HG03103 (cell line): ENCODE data around the gene CPA4.

Experiments
- ATAC-seq: cut with Tn5 transposase; IDR thresholded peaks from one replicate; pipeline ENCODE4 v1.9.1; 2021; ENCODE audit warnings: low read depth; ENCODE audit not compliant: unreplicated experiment

CPA4 gene

GRCh38 chr7:130338233-130338632, 45.3 kb downstream of the CPA4 start:
- no peak for ATAC-seq

DNA sequence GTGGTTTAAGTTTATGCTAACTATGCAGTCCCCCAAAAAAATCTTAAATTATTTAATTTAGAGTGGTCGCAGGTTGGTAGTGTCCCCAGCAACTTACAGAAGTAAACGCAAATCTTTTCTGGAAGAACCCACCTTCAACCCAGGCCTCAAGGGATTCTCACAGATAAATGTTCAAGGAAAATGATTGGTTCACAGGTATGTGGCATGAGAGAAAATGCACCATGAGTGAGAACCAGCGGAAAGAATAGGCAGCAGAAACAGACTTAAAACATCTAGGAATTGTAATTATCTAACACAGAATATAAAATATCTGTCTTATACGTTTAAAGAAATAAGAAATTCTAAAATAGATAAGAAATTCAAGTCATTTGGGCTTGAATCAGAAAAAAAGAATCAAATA, 48.9 kb downstream of the CPA4 start:
- ATAC-seq: no peak

DNA sequence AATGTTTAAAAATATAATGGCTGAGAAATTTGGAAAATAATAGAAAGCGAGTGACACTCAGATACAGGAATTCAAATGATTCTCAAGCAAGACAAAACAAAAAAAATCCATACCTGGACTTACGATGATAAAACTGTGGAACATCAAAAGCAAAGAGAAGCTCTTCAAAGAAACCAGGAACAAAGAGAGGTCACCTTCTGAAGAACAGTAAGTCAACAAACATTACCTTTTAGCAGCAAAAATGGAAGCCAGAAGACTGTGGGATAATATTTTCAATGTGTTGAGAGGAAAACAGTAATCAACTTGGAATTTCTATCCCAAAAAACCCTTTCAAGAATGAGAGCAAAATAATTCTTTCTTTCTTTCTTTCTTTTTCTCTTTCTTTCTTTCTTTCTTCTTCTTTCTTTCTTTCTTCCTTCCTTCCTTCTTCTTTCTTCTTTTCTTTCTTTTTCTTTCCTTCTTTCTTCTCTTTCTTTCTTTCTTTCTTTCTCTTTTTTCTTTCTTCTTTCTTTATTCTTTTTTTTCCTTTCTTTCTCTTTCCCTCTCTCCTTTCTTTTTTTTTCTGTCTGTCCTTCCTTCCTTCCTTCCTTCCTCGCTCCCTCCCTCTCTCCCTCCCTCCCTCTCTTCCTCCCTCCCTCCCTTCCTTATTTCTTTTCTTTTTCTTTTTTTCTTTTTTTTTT, 49.9 kb downstream of the CPA4 start:
- ATAC-seq: no peak

- ATAC-seq: no peak
Measured at GRCh38 chr7:130344271-130344866, 51.4 kb downstream of the CPA4 start, which contains the start of gene CPA5. Gene CPA5, plus strand, starts transcription at chr7:130344816. Its CDS starts 1,670 bp downstream, at chr7:130346486.

- no peak for ATAC-seq
Measured at GRCh38 chr7:130345136-130345535, 52.2 kb downstream of the CPA4 start.

DNA sequence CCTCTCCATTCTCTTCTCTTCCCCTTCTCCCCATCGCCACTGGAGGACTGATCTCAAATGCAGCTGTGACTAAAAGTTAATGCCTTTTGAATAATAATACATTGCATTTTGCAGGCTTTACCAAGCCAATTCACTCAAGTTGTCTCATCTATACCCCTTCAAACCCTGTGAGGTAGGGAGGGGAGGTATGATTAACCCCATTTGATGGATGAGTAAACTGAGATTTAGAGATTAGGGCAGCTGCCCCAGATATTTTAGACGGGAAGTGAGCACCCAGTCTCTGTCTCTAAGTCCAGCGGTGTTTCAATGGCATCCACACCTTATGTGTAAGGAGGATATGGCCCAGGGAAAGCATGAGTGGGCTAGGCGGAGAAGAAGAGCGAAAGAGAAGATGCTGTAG, 52.8 kb downstream of the CPA4 start:
- no peak for ATAC-seq

DNA sequence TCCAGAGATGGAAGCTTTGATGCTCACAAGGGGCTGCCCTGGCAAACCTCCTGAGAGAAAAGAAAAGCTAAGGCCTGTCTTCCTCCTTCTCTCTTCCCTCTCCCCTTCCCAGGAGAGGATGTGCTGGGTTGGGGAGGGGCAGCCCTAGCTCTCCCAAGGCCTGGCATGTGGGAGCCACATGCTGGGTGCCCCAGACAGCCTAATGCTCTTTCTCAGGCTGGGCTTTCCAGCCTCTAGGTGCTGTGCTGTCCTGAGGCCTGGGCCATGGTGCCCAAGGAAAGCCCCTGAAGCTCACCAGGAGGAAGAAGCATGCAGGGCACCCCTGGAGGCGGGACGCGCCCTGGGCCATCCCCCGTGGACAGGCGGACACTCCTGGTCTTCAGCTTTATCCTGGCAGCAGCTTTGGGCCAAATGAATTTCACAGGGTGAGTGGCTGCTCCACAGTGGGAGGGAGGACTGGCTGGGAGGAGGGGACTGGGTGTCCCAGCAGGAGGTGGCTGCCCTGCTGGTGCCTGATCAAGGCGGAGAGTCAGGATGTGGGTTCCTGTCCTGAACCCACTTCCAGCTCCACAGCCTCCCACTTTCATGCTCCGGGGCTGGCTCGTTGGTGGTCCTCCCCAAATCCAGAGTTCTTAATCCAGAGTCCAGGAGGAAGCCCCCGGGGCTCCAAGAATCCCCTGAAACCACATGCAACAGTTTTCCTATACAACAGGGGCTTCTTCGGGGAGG, 53.4 kb downstream of the CPA4 start:
- ATAC-seq: no peak

- no peak for ATAC-seq
Measured at GRCh38 chr7:130346941-130347340, 54.0 kb downstream of the CPA4 start.

- ATAC-seq: no peak
Measured at GRCh38 chr7:130349911-130350782, 57.2 kb downstream of the CPA4 start.

DNA sequence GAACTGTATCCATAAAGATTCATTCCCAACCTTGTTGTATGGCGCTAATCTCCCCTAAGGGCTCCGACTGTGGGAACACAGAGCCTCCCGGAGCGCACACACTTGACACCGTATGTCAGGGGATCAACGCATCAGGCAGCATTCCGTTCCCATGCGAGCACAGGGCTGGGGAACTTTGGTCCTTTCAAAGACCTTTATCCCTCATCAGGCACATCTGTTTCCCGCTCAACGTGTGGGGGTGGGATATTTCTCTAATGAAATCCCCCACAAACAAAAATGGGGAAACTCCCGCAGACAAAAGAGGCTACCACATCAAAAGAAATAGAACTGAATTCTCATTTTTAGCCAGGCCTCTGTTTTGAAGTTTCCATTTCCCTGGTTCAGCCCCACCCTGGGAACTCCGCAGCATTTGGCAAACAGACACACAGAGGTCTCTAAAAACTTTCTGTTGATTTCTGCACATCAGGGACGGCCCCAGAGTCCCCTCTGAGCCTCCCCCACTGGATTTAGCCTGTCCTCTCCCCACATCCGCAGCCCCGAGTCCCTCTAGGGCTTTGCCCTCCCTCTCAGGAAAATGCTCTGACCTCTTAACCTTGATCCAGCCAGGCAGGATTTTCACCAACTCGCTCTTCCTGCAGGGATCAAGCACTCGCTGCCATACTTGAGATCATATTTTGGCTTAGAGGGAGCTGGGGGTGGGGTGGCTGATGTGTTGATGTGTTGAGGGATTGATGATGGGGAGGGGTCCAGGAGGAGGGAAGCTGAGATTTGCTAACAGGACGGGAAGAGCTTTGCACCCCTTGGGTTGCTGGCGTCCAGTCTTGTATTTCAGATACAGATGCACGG, 58.2 kb downstream of the CPA4 start:
- no peak for ATAC-seq

DNA sequence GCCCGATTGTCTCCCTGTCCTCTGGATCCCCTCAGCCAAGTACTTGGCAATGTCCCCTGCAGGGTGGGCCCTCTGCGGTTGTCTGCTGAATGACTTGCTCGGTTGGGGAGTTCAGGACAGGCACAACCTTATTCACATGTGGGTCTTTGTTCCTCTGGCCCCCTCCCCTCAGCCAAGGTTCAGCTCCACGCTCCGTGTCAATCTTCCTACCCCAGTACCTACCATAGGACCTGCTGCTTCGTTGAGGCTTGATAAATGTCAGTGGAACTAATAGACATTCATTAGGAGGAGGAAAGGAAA, 58.8 kb downstream of the CPA4 start:
- ATAC-seq: no peak

DNA sequence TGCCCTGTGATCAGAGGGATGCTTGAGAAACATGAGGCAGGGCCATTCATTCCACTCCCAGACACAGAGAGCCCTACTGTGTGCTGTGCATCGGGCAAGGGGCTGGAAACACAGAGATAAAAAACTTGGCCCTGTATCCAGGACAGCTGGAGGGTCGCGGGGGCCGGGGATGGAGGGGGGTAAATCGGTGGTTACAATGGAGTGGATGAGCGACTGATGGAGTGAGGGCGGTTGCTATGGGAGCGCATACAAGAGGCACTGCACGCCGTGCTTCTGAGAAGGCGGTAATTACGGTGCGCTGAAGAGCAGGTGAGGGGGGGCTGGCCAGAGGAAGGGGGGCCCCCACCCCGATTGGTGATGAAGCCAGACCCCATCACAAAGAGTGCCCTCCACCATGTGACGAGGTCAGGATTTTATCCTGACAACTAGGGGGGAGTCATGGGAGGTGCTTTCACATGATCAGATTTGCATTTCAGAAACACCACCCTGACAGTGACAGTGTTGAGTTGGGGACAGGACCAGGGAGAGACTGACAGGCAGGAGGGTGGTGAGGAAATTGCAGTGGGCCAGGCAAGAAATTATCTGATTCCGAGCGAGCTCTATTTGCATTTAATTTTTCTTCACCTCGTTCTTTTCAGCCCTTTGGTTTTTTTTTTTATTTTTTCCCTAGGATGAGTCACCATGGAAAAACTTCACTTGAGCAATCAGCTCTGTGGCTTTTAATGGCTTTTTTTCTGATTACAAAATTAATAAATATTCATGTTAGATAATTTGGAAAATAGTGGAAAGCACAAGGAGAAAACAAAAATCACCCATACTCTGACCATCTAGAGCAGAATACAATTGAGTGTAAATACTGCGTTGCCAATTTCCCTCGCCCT, 59.5 kb downstream of the CPA4 start:
- no peak for ATAC-seq

GRCh38 chr7:130353196-130353595, 60.2 kb downstream of the CPA4 start:
- no peak for ATAC-seq

DNA sequence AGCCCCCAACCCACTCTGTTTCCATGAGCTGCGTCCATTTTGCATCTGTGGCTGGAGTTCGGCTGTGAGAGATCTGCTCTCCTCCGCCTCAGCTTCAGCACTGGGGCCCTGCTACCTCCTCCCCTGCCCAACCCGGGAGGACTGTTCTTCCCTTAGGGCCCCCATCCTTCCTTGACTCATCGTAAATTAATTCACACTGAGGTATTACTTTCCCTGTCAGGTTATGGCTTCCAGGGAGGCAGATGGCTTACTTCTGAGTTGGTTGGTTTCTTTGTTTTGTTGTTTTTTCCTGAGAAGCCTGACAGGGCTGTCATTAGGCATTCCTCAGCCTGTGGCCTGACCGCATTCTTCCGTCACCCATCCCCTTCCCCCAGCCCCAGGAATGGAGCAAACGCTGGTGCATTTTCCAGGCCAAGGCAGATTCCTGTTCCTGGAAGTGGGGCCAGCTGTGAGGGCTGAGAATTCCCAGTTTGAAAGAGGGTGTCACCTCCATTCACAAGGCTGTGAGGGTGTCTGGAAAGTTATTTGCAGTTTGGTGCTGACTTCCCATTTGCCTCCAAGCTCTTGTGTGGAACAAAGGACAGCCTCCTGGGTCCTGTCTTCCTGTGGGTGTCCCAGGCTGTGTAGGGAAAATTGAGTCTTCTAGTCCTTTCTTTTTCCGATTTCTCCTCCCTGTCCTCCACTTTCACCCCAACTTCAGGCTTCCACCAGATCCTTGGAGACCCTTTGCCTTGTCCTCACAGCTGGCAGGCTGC, 63.3 kb downstream of the CPA4 start:
- no peak for ATAC-seq

DNA sequence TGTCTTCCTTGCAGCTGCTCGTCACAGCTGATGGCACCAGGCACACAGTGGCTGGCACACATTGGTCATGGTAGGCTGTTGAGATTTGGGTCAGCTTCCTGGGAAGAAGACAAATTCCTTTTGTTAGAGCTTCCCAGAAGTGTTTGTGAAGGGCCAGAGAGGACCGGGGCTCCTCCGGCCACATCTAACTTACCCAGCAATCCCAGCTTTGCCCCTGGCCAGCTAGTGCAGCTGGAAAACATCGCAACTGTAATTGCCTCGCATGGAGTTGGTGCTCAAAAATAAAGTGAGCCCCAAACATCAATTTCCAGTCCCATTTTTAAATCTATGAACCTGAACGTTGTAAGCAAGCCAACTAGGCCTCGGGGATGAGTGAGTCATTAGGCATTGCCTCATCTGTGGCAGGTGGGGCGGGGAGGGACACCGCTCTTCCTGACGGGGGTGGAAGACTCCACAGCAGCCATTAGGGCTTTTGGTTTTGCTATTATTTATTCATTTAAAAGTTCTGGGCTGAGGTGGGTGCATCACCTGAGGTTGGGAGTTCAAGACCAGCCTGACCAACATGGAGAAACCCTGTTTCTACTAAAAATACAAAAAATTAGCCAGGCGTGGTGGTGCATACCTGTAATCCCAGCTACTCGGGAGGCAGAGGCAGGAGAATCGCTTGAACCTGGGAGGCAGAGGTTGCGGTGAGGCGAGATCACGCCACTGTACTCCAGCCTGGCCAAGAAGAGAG, 64.1 kb downstream of the CPA4 start:
- no peak for ATAC-seq

- no peak for ATAC-seq
Measured at GRCh38 chr7:130358471-130358870, 65.5 kb downstream of the CPA4 start.

DNA sequence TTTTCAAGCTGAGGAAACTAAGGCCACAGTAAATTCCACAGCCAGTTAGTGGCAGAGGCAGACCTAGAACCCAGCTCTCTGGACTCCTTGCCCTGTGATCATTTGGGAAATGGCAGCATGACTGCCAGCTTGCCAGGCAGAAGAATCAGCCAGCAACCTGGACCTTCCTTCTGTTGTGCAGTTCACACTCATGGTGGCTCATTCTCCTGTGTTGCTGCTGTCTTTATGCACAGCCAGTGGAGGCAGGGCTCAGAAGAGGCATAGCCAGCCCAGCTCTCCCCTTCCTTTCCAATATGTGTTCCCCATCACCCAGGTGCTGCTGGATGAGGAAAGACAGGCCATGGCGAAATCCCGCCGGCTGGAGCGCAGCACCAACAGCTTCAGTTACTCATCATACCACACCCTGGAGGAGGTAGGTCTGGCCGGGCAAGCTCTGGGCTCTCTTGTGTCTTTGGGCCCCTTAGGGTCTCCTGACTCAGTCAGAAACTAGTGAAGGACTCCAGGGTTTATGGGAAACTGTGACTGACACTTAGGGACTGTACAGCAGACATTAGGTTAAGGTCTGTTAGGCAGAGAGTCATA, 66.4 kb downstream of the CPA4 start:
- ATAC-seq: no peak

- ATAC-seq: no peak
Measured at GRCh38 chr7:130360518-130360917, 67.6 kb downstream of the CPA4 start.
